ENCODE measurements around the gene ANKRD44.

DNA sequence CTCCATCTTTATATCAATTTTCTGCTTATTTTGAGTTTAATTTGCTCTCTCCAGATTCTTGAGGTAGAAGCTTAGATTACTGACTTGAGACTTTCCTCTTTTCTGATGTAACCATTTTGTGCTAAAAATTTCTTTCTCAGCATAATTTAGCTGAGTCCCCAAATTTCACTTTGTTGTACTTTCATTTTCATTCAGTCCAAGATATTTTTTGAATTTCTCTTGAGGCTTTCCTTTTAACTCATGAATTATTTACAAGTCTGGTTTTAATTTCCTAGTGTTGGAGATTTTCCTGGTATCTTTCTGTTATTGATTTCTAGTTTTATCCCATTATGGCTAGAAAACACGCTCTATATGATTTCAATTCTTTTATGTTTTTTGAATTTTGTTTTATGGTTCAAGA lies 239.4 kb downstream of the ANKRD44 start:
- TF ChIP-seq POLR2A (IDR thresholded peaks at IDR 0.05) (no peak), EP300 (IDR thresholded peaks at IDR 0.05) (no peak), POLR2AphosphoS5 (IDR thresholded peaks at IDR 0.05) (no peak)
- TF ChIP-seq, protein P1, sequence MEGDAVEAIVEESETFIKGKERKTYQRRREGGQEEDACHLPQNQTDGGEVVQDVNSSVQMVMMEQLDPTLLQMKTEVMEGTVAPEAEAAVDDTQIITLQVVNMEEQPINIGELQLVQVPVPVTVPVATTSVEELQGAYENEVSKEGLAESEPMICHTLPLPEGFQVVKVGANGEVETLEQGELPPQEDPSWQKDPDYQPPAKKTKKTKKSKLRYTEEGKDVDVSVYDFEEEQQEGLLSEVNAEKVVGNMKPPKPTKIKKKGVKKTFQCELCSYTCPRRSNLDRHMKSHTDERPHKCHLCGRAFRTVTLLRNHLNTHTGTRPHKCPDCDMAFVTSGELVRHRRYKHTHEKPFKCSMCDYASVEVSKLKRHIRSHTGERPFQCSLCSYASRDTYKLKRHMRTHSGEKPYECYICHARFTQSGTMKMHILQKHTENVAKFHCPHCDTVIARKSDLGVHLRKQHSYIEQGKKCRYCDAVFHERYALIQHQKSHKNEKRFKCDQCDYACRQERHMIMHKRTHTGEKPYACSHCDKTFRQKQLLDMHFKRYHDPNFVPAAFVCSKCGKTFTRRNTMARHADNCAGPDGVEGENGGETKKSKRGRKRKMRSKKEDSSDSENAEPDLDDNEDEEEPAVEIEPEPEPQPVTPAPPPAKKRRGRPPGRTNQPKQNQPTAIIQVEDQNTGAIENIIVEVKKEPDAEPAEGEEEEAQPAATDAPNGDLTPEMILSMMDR (IDR thresholded peaks at IDR 0.05), result no peak

Data from gastroesophageal sphincter (tissue), 3 donors.